Measurements from ENCODE around the gene TMEM123.

TMEM123 gene

GRCh38 chr11:102452461-102453301 is at the start of gene TMEM123:
TSS of gene TMEM123 (minus strand) at chr11:102452765. CDS start at chr11:102452623, 142 bp downstream.
- Mint-ChIP-seq H3K9me3 (no peaks in the 10 kb centered on the region), H3K4me1 (ENCODE audit: low read depth) (peaks cover 78% of the 10 kb centered on the region), H3K27me3 (no peaks in the 10 kb centered on the region), H3K4me3 (peak within 1 kb of the TSS; percentile 92), H3K27ac (peak within 1 kb of the TSS; percentile 98), H3K36me3 (ENCODE audit: low read depth) (peaks cover 42% of the 10 kb centered on the region)
- peak; percentile 91 for DNase-seq

GRCh38 chr11:102500829-102501228 is 48.3 kb upstream of the TMEM123 start:
- Mint-ChIP-seq H3K4me3 (no peak overlapping the region), H3K36me3 (ENCODE audit: low read depth) (no peaks in the 10 kb centered on the region), H3K4me1 (ENCODE audit: low read depth) (peaks cover 5% of the 10 kb centered on the region), H3K27me3 (peaks cover 5% of the 10 kb centered on the region), H3K9me3 (no peaks in the 10 kb centered on the region), H3K27ac (no peak overlapping the region)
- DNase-seq, result no peak

- Mint-ChIP-seq H3K4me1 (ENCODE audit: low read depth) (peaks cover 13% of the 10 kb centered on the region), H3K27me3 (peaks cover 6% of the 10 kb centered on the region), H3K36me3 (ENCODE audit: low read depth) (no peaks in the 10 kb centered on the region), H3K4me3 (no peak overlapping the region), H3K27ac (no peak overlapping the region), H3K9me3 (no peaks in the 10 kb centered on the region)
- DNase-seq, result no peak
Observed at GRCh38 chr11:102499931-102500330, 47.4 kb upstream of the TMEM123 start.

GRCh38 chr11:102499151-102499550 is 46.6 kb upstream of the TMEM123 start:
- H3K9me3 Mint-ChIP-seq, result no peaks in the 10 kb centered on the region
- H3K4me3 Mint-ChIP-seq, result no peak overlapping the region
- H3K27me3 Mint-ChIP-seq, result peaks cover 6% of the 10 kb centered on the region
- H3K36me3 Mint-ChIP-seq (ENCODE audit: low read depth), result no peaks in the 10 kb centered on the region
- peaks cover 18% of the 10 kb centered on the region for H3K4me1 Mint-ChIP-seq (ENCODE audit: low read depth)
- no peak for DNase-seq
- H3K27ac Mint-ChIP-seq, result no peak overlapping the region

- DNase-seq, result no peak
- Mint-ChIP-seq H3K36me3 (ENCODE audit: low read depth) (no peaks in the 10 kb centered on the region), H3K27ac (no peak overlapping the region), H3K27me3 (peaks cover 3% of the 10 kb centered on the region), H3K9me3 (no peaks in the 10 kb centered on the region), H3K4me3 (no peak overlapping the region), H3K4me1 (ENCODE audit: low read depth) (peaks cover 27% of the 10 kb centered on the region)
Observed at GRCh38 chr11:102497061-102497460, 44.5 kb upstream of the TMEM123 start.

- H3K9me3 Mint-ChIP-seq, result no peaks in the 10 kb centered on the region
- peaks cover 3% of the 10 kb centered on the region for H3K27me3 Mint-ChIP-seq
- no peak for DNase-seq
- H3K4me1 Mint-ChIP-seq (ENCODE audit: low read depth), result peaks cover 30% of the 10 kb centered on the region
- H3K4me3 Mint-ChIP-seq, result no peak overlapping the region
- H3K36me3 Mint-ChIP-seq (ENCODE audit: low read depth), result no peaks in the 10 kb centered on the region
- H3K27ac Mint-ChIP-seq, result peak overlapping the region; percentile 29
Observed at GRCh38 chr11:102495161-102496042, 42.8 kb upstream of the TMEM123 start.

GRCh38 chr11:102494216-102494615 is 41.7 kb upstream of the TMEM123 start:
- Mint-ChIP-seq H3K9me3 (no peaks in the 10 kb centered on the region), H3K36me3 (ENCODE audit: low read depth) (no peaks in the 10 kb centered on the region), H3K27ac (no peak overlapping the region), H3K4me1 (ENCODE audit: low read depth) (peaks cover 36% of the 10 kb centered on the region), H3K4me3 (no peak overlapping the region), H3K27me3 (peaks cover 3% of the 10 kb centered on the region)
- no peak for DNase-seq

- no peaks in the 10 kb centered on the region for H3K36me3 Mint-ChIP-seq (ENCODE audit: low read depth)
- no peak overlapping the region for H3K4me3 Mint-ChIP-seq
- peaks cover 3% of the 10 kb centered on the region for H3K27me3 Mint-ChIP-seq
- DNase-seq, result no peak
- H3K27ac Mint-ChIP-seq, result no peak overlapping the region
- no peaks in the 10 kb centered on the region for H3K9me3 Mint-ChIP-seq
- H3K4me1 Mint-ChIP-seq (ENCODE audit: low read depth), result peaks cover 43% of the 10 kb centered on the region
Observed at GRCh38 chr11:102493524-102493923, 41.0 kb upstream of the TMEM123 start.

- DNase-seq, result no peak
- no peaks in the 10 kb centered on the region for H3K9me3 Mint-ChIP-seq
- H3K27me3 Mint-ChIP-seq, result peaks cover 3% of the 10 kb centered on the region
- H3K36me3 Mint-ChIP-seq (ENCODE audit: low read depth), result no peaks in the 10 kb centered on the region
- H3K4me3 Mint-ChIP-seq, result no peak overlapping the region
- peaks cover 55% of the 10 kb centered on the region for H3K4me1 Mint-ChIP-seq (ENCODE audit: low read depth)
- H3K27ac Mint-ChIP-seq, result no peak overlapping the region
Observed at GRCh38 chr11:102491969-102492368, 39.4 kb upstream of the TMEM123 start.

- H3K27ac Mint-ChIP-seq, result no peak overlapping the region
- H3K27me3 Mint-ChIP-seq, result no peaks in the 10 kb centered on the region
- H3K4me1 Mint-ChIP-seq (ENCODE audit: low read depth), result peaks cover 44% of the 10 kb centered on the region
- H3K9me3 Mint-ChIP-seq, result no peaks in the 10 kb centered on the region
- DNase-seq, result no peak
- H3K36me3 Mint-ChIP-seq (ENCODE audit: low read depth), result no peaks in the 10 kb centered on the region
- no peak overlapping the region for H3K4me3 Mint-ChIP-seq
Observed at GRCh38 chr11:102489186-102490145, 36.9 kb upstream of the TMEM123 start.

GRCh38 chr11:102488208-102488607 is 35.6 kb upstream of the TMEM123 start:
- no peak for DNase-seq
- Mint-ChIP-seq H3K4me3 (no peak overlapping the region), H3K9me3 (no peaks in the 10 kb centered on the region), H3K4me1 (ENCODE audit: low read depth) (peaks cover 43% of the 10 kb centered on the region), H3K27me3 (no peaks in the 10 kb centered on the region), H3K27ac (peak overlapping the region; percentile 65), H3K36me3 (ENCODE audit: low read depth) (no peaks in the 10 kb centered on the region)

- no peaks in the 10 kb centered on the region for H3K27me3 Mint-ChIP-seq
- no peak overlapping the region for H3K4me3 Mint-ChIP-seq
- no peak overlapping the region for H3K27ac Mint-ChIP-seq
- DNase-seq, result no peak
- H3K4me1 Mint-ChIP-seq (ENCODE audit: low read depth), result peaks cover 35% of the 10 kb centered on the region
- H3K9me3 Mint-ChIP-seq, result no peaks in the 10 kb centered on the region
- no peaks in the 10 kb centered on the region for H3K36me3 Mint-ChIP-seq (ENCODE audit: low read depth)
Observed at GRCh38 chr11:102487214-102487613, 34.6 kb upstream of the TMEM123 start.

- Mint-ChIP-seq H3K9me3 (no peaks in the 10 kb centered on the region), H3K36me3 (ENCODE audit: low read depth) (no peaks in the 10 kb centered on the region), H3K4me3 (no peak overlapping the region), H3K4me1 (ENCODE audit: low read depth) (peaks cover 29% of the 10 kb centered on the region), H3K27ac (no peak overlapping the region), H3K27me3 (no peaks in the 10 kb centered on the region)
- DNase-seq, result no peak
Observed at GRCh38 chr11:102486584-102486983, 34.0 kb upstream of the TMEM123 start.

Measured in activated T-cell treated with anti-CD3 and anti-CD28 coated beads, Interleukin-2, amount 50 U/mL, for 24 hours (primary cell).